PC-3 (cell line): Measurements from ENCODE around the gene MN1. TPM values are rescaled to one million over a fixed set of nuclear protein-coding genes. Genes with fewer than 3 reads are reported as not detected.

Source experiments
- ATAC-seq: fragments of 200-7000 bp; cut with Tn5 transposase; 2 replicates; pipeline ENCODE4 v1.9.1; 2020; ENCODE audit warnings: mild to moderate bottlenecking, moderate library complexity
- BruUV-seq: library from RNA; stranded (reverse); fragments of 400-500 nt; replicated peaks from 2 replicates; lab custom pipeline; 2021; lab: Mats Ljungman, UMichigan
- CTCF ChIA-PET: fragments of 300-600 bp; sonication (Branson Sonifier 250); formaldehyde crosslinking; loops from one replicate; lab custom pipeline; 2022; ENCODE audit warnings: antibody characterized with exemption; lab: Charles Lee
- POLR2A ChIA-PET: fragments of 300-600 bp; sonication (Branson Sonifier 250); formaldehyde crosslinking; loops from one replicate; lab custom pipeline; 2022; ENCODE audit warnings: antibody characterized with exemption; ENCODE audit not compliant: unreplicated experiment; lab: Charles Lee
- DNase-seq: peaks from one replicate; pipeline ENCODE4 v3.0.0-alpha.2; 2015
- H2AFZ ChIP-seq: fragments of 300-600 bp; sonication (generic); 2 replicates; pipeline ENCODE4 v1.6.0; 2016; ENCODE audit warnings: antibody characterized with exemption, low read length
- H3F3A ChIP-seq: fragments of 300-600 bp; sonication (generic); one replicate; pipeline ENCODE4 v1.6.0; 2017; ENCODE audit warnings: antibody characterized with exemption, low read length, control low read depth, mild to moderate bottlenecking; ENCODE audit not compliant: unreplicated experiment
- H3K27ac ChIP-seq: fragments of 300-600 bp; sonication (generic); 2 replicates; pipeline ENCODE4 v1.5.1; 2016; ENCODE audit warnings: mild to moderate bottlenecking, low read length
- H3K27me3 ChIP-seq: fragments of 300-600 bp; sonication (generic); 2 replicates; pipeline ENCODE4 v1.6.1; 2016; ENCODE audit warnings: low read length, mixed read lengths
- H3K36me3 ChIP-seq: fragments of 300-600 bp; sonication (generic); 2 replicates; pipeline ENCODE4 v1.6.1; 2016; ENCODE audit warnings: low read depth, mixed run types, low read length, mixed read lengths
- H3K4me1 ChIP-seq: fragments of 300-600 bp; sonication (generic); 2 replicates; pipeline ENCODE4 v1.5.1; 2016; ENCODE audit warnings: low read length; ENCODE audit not compliant: insufficient read depth
- H3K4me2 ChIP-seq: fragments of 300-600 bp; sonication (generic); 2 replicates; pipeline ENCODE4 v1.6.0; 2016; ENCODE audit warnings: low read length
- H3K4me3 ChIP-seq: fragments of 300-600 bp; sonication (generic); 2 replicates; pipeline ENCODE4 v1.5.1; 2016; ENCODE audit warnings: mild to moderate bottlenecking, low read length, mixed read lengths
- H3K79me2 ChIP-seq: fragments of 300-600 bp; sonication (generic); 2 replicates; pipeline ENCODE4 v1.6.1; 2017; ENCODE audit warnings: low read length, mixed read lengths
- H3K9ac ChIP-seq: fragments of 300-600 bp; sonication (generic); 2 replicates; pipeline ENCODE4 v1.6.0; 2016; ENCODE audit warnings: mild to moderate bottlenecking, low read length
- H3K9me2 ChIP-seq: fragments of 300-600 bp; sonication (generic); replicated peaks from 2 replicates; pipeline ENCODE4 v1.6.1; 2016; ENCODE audit warnings: mixed run types, low read length, mixed read lengths
- H3K9me3 ChIP-seq: fragments of 300-600 bp; sonication (generic); 2 replicates; pipeline ENCODE4 v1.6.1; 2016; ENCODE audit warnings: low read length, mixed read lengths
- H4K20me1 ChIP-seq: fragments of 300-600 bp; sonication (generic); 2 replicates; pipeline ENCODE4 v1.6.1; 2016; ENCODE audit warnings: low read length, mixed read lengths
- CTCF ChIP-seq: fragments of 300-600 bp; sonication (generic); conservative IDR thresholded peaks from 2 replicates; pipeline ENCODE4 v1.5.1; 2017; ENCODE audit warnings: antibody characterized with exemption, low read depth, mild to moderate bottlenecking, low read length
- EZH2 ChIP-seq: fragments of 300-600 bp; sonication (generic); IDR thresholded peaks from one replicate; pipeline ENCODE4 v1.6.1; 2017; ENCODE audit warnings: antibody characterized with exemption, mild to moderate bottlenecking, low read length; ENCODE audit not compliant: unreplicated experiment
- EZH2phosphoT487 ChIP-seq: fragments of 300-600 bp; sonication (generic); IDR thresholded peaks from 2 replicates; pipeline ENCODE4 v1.6.1; 2018; ENCODE audit warnings: mild to moderate bottlenecking, antibody characterized with exemption, low read length, borderline replicate concordance
- intact Hi-C: fragments of 100-400 bp; cut with micrococcal nuclease; formaldehyde crosslinking; loops from 2 replicates; pipeline ENCODE4 v1.9.0; 2023
- total RNA-seq: library from RNA; depleted of rRNA; stranded (reverse); fragments of >200 nt; gene quantifications from 2 replicates; pipeline ENCODE4 v1.2.3, GENCODE V29; 2014

Gene MN1
- total RNA-seq, 1 experiment from 2014 or later: 2.7 TPM

GRCh38 chr22:27740202-27740748 lies 61.3 kb downstream of the MN1 start:
- H4K20me1 ChIP-seq: no peaks in the 10 kb centered on the region
- no peak overlapping the region for H3K9ac ChIP-seq
- H3K4me3 ChIP-seq: no peak overlapping the region
- H3K4me2 ChIP-seq: no peak overlapping the region
- H2AFZ ChIP-seq: no peak overlapping the region
- TF ChIP-seq EZH2phosphoT487 (no peak), CTCF (no peak), EZH2 (no peak)
- no peaks in the 10 kb centered on the region for H3K4me1 ChIP-seq
- H3F3A ChIP-seq: no peaks in the 10 kb centered on the region
- intact Hi-C loops: no loop called here
- ChIA-PET POLR2A (no interaction called here), CTCF (no interaction called here)
- no peaks in the 10 kb centered on the region for H3K9me3 ChIP-seq
- no peaks in the 10 kb centered on the region for H3K27me3 ChIP-seq
- H3K36me3 ChIP-seq: no peaks in the 10 kb centered on the region
- no TSS peak for BruUV-seq
- DNase-seq: peak; percentile 16
- H3K27ac ChIP-seq: no peak overlapping the region
- H3K79me2 ChIP-seq: no peaks in the 10 kb centered on the region
- ATAC-seq: no peak
- no peaks in the 10 kb centered on the region for H3K9me2 ChIP-seq

GRCh38 chr22:27737521-27737920 lies 64.0 kb downstream of the MN1 start:
- H3K27ac ChIP-seq: no peak overlapping the region
- ATAC-seq (no peak), DNase-seq (no peak)
- no peak overlapping the region for H2AFZ ChIP-seq
- H3K36me3 ChIP-seq: no peaks in the 10 kb centered on the region
- no peaks in the 10 kb centered on the region for H3K79me2 ChIP-seq
- no peaks in the 10 kb centered on the region for H3K9me2 ChIP-seq
- H3K4me1 ChIP-seq: no peaks in the 10 kb centered on the region
- BruUV-seq: no TSS peak
- no peak for TF ChIP-seq EZH2phosphoT487
- no peak for TF ChIP-seq EZH2
- no peak for TF ChIP-seq CTCF
- intact Hi-C loops: no loop called here
- no peaks in the 10 kb centered on the region for H3F3A ChIP-seq
- no peak overlapping the region for H3K4me2 ChIP-seq
- no peaks in the 10 kb centered on the region for H3K27me3 ChIP-seq
- H3K9me3 ChIP-seq: no peaks in the 10 kb centered on the region
- H3K9ac ChIP-seq: no peak overlapping the region
- CTCF ChIA-PET: no interaction called here
- POLR2A ChIA-PET: no interaction called here
- H4K20me1 ChIP-seq: no peaks in the 10 kb centered on the region
- H3K4me3 ChIP-seq: no peak overlapping the region

- Histone ChIP-seq H3K79me2 (no peaks in the 10 kb centered on the region), H4K20me1 (no peaks in the 10 kb centered on the region), H3F3A (no peaks in the 10 kb centered on the region), H3K9ac (no peak overlapping the region), H3K27me3 (no peaks in the 10 kb centered on the region), H3K4me3 (no peak overlapping the region), H3K9me2 (no peaks in the 10 kb centered on the region), H3K4me1 (no peaks in the 10 kb centered on the region), H3K4me2 (no peak overlapping the region), H3K9me3 (no peaks in the 10 kb centered on the region), H2AFZ (no peak overlapping the region), H3K27ac (no peak overlapping the region), H3K36me3 (no peaks in the 10 kb centered on the region)
- ATAC-seq (no peak), DNase-seq (no peak)
- intact Hi-C loops: no loop called here
- CTCF ChIA-PET: no interaction called here
- no TSS peak for BruUV-seq
- POLR2A ChIA-PET: no interaction called here
- TF ChIP-seq EZH2phosphoT487 (no peak), CTCF (no peak), EZH2 (no peak)
These were observed 67.5 kb downstream of the MN1 start for GRCh38 chr22:27734066-27734465.
